ENCODE measurements around the gene SBK3. TPM values are rescaled to one million over a fixed set of nuclear protein-coding genes. Genes with fewer than 3 reads are reported as not detected.
A peak's percentile ranks its signal among the peaks of the same experiment; 100 is the strongest.

SBK3 gene
- total and polyA plus RNA-seq, 10 of the 15 experiments (the other 5 are each of a cell fraction or from before 2014, with no cell fraction given), result not detected

DNA sequence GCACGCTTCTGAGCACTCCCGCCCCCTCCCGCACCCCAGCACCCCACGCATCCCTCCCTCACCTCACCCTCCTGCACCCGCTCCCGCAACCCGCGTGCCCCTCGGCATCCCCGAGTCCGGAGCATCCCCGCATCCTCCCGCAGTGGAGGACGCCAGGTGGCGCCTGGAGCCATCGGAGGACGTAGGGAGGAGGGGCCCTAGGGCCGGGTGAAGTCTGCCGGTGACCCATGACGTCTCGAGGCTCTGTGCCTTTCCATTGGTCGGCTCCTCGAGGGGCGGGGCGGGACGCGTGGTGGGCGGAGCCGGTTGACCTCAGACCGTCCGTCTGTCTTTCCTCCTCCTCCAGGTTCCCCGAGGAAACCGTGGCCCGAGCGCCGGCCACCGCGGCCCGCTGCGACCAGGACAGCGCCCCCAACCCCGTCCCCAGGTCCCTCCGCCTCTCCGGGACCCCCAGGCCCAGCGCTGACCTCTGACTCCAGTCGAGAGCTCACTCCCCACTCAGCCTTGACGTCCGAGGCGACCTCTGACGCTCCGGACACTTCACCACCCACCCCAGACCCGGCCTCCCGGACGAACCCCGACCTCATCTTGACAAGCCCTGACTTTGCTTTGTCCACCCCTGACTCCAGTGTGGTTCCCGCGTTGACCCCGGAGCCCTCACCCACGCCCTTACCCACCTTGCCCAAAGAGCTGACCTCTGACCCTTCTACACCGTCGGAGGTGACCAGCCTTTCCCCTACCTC is 28.3 kb downstream of the SBK3 start (continued):
- TF ChIP-seq STAT3 (IDR thresholded peaks at IDR 0.05; ENCODE audit: low read depth, low read length) (no peak), POLR2A (IDR thresholded peaks at IDR 0.05; ENCODE audit: low read depth, low read length) (peak; percentile 53; the same call in 1 of the 2 replicates), YBX1 (IDR thresholded peaks at IDR 0.05) (no peak), ASH2L (IDR thresholded peaks at IDR 0.05; ENCODE audit: borderline replicate concordance, low read depth) (no peak), ZNF24 (IDR thresholded peaks at IDR 0.05) (no peak), ZZZ3 (IDR thresholded peaks at IDR 0.05; ENCODE audit: control insufficient read depth, insufficient read length, low read depth) (no peak), SRF (IDR thresholded peaks at IDR 0.05; ENCODE audit: low read depth in 2 of 2, low read length in 2 of 2) (no peak), BCL3 (IDR thresholded peaks at IDR 0.05; ENCODE audit: borderline replicate concordance, insufficient read depth, low read depth, low read length, poor library complexity, severe bottlenecking) (no peak), HDGF (IDR thresholded peaks at IDR 0.05) (no peak), POLR2AphosphoS2 (IDR thresholded peaks at IDR 0.05; ENCODE audit: low read depth, low read length) (no peak), E4F1 (IDR thresholded peaks at IDR 0.05; ENCODE audit: borderline replicate concordance, partially characterized antibody) (no peak), RFX5 (IDR thresholded peaks at IDR 0.05; ENCODE audit: low read depth, low read length) (peak; percentile 100), BRCA1 (IDR thresholded peaks at IDR 0.05; ENCODE audit: low read depth, low read length) (no peak), ZNF384 (IDR thresholded peaks at IDR 0.05; ENCODE audit: borderline replicate concordance, low read depth, low read length) (no peak)
- TF ChIP-seq, protein P1, sequence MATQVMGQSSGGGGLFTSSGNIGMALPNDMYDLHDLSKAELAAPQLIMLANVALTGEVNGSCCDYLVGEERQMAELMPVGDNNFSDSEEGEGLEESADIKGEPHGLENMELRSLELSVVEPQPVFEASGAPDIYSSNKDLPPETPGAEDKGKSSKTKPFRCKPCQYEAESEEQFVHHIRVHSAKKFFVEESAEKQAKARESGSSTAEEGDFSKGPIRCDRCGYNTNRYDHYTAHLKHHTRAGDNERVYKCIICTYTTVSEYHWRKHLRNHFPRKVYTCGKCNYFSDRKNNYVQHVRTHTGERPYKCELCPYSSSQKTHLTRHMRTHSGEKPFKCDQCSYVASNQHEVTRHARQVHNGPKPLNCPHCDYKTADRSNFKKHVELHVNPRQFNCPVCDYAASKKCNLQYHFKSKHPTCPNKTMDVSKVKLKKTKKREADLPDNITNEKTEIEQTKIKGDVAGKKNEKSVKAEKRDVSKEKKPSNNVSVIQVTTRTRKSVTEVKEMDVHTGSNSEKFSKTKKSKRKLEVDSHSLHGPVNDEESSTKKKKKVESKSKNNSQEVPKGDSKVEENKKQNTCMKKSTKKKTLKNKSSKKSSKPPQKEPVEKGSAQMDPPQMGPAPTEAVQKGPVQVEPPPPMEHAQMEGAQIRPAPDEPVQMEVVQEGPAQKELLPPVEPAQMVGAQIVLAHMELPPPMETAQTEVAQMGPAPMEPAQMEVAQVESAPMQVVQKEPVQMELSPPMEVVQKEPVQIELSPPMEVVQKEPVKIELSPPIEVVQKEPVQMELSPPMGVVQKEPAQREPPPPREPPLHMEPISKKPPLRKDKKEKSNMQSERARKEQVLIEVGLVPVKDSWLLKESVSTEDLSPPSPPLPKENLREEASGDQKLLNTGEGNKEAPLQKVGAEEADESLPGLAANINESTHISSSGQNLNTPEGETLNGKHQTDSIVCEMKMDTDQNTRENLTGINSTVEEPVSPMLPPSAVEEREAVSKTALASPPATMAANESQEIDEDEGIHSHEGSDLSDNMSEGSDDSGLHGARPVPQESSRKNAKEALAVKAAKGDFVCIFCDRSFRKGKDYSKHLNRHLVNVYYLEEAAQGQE (IDR thresholded peaks at IDR 0.05; ENCODE audit: low read depth, low read length), result no peak
- TF ChIP-seq, protein P2, sequence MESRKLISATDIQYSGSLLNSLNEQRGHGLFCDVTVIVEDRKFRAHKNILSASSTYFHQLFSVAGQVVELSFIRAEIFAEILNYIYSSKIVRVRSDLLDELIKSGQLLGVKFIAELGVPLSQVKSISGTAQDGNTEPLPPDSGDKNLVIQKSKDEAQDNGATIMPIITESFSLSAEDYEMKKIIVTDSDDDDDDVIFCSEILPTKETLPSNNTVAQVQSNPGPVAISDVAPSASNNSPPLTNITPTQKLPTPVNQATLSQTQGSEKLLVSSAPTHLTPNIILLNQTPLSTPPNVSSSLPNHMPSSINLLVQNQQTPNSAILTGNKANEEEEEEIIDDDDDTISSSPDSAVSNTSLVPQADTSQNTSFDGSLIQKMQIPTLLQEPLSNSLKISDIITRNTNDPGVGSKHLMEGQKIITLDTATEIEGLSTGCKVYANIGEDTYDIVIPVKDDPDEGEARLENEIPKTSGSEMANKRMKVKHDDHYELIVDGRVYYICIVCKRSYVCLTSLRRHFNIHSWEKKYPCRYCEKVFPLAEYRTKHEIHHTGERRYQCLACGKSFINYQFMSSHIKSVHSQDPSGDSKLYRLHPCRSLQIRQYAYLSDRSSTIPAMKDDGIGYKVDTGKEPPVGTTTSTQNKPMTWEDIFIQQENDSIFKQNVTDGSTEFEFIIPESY (IDR thresholded peaks at IDR 0.05), result no peak
- TF ChIP-seq, protein P3, sequence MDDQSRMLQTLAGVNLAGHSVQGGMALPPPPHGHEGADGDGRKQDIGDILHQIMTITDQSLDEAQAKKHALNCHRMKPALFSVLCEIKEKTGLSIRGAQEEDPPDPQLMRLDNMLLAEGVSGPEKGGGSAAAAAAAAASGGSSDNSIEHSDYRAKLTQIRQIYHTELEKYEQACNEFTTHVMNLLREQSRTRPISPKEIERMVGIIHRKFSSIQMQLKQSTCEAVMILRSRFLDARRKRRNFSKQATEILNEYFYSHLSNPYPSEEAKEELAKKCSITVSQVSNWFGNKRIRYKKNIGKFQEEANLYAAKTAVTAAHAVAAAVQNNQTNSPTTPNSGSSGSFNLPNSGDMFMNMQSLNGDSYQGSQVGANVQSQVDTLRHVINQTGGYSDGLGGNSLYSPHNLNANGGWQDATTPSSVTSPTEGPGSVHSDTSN (IDR thresholded peaks at IDR 0.05; ENCODE audit: insufficient replicate concordance, low read depth, low read length), result no peak
- TF ChIP-seq, protein P4, sequence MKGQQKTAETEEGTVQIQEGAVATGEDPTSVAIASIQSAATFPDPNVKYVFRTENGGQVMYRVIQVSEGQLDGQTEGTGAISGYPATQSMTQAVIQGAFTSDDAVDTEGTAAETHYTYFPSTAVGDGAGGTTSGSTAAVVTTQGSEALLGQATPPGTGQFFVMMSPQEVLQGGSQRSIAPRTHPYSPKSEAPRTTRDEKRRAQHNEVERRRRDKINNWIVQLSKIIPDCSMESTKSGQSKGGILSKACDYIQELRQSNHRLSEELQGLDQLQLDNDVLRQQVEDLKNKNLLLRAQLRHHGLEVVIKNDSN (IDR thresholded peaks at IDR 0.05; ENCODE audit: borderline replicate concordance, extremely low read length, insufficient read depth, low read depth, low read length), result no peak
